ENCODE results near the gene RPGR. TPM values are rescaled to one million over a fixed set of nuclear protein-coding genes. Genes with fewer than 3 reads are reported as not detected.

RPGR gene
- total RNA-seq, 4 donors from 2014 or later = 30.6 to 84.1 (median 57.1) TPM

DNA sequence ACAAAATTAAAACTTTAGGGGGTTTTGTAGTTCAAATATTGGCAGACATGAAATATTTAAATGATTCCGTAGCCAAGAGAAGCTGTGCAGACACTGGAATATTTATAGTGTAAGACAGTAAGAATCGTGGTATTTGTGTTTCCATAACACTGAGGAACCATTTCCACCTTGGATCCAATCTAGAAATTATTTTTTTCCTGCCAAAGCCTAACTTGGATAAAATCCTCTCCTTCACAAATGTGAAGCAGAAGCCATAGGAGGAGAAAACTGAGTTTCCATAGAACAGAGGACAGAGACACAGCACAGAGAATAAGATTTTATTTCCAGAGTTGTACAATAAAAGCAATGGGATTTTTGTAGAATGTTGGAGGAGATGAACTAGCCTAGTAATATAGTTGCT lies 86.8 kb downstream of the RPGR start:
- TF ChIP-seq, protein P1, sequence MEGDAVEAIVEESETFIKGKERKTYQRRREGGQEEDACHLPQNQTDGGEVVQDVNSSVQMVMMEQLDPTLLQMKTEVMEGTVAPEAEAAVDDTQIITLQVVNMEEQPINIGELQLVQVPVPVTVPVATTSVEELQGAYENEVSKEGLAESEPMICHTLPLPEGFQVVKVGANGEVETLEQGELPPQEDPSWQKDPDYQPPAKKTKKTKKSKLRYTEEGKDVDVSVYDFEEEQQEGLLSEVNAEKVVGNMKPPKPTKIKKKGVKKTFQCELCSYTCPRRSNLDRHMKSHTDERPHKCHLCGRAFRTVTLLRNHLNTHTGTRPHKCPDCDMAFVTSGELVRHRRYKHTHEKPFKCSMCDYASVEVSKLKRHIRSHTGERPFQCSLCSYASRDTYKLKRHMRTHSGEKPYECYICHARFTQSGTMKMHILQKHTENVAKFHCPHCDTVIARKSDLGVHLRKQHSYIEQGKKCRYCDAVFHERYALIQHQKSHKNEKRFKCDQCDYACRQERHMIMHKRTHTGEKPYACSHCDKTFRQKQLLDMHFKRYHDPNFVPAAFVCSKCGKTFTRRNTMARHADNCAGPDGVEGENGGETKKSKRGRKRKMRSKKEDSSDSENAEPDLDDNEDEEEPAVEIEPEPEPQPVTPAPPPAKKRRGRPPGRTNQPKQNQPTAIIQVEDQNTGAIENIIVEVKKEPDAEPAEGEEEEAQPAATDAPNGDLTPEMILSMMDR (IDR thresholded peaks at IDR 0.05; ENCODE audit: low read depth) = no peak

DNA sequence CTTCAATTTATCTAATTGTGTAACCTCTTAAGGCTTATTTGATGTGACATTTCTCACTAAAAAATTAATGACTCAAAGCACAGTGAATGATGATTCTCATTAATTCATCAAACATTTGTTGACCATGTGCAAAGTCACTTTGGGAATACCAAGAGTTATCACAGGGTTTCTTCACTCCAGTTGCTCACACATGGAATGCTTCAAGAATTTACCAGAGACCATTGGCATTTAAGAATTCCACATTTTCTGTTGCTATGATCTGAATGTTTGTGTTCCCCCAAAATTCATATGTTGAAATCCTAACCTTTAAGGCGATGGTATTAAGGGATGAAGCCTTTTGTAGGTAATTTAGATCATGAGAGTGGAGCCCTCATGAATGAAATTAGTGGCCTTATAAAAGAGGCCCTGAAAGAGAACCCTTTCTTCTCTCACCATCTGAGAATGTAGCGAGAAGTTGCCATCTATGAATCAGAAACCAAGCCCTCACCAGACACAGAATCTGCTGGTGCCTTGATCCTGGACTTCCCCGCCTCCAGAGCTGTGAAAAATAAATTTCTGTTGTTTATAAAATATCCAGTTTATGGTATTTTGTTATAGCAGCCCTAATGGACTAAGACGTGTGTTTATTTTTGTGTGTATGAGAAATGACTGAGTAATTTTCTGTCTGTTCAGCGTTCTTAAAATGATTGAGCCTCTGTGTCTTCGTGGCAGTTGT lies 90.3 kb downstream of the RPGR start:
- TF ChIP-seq, protein P1 (IDR thresholded peaks at IDR 0.05; ENCODE audit: low read depth) = no peak

DNA sequence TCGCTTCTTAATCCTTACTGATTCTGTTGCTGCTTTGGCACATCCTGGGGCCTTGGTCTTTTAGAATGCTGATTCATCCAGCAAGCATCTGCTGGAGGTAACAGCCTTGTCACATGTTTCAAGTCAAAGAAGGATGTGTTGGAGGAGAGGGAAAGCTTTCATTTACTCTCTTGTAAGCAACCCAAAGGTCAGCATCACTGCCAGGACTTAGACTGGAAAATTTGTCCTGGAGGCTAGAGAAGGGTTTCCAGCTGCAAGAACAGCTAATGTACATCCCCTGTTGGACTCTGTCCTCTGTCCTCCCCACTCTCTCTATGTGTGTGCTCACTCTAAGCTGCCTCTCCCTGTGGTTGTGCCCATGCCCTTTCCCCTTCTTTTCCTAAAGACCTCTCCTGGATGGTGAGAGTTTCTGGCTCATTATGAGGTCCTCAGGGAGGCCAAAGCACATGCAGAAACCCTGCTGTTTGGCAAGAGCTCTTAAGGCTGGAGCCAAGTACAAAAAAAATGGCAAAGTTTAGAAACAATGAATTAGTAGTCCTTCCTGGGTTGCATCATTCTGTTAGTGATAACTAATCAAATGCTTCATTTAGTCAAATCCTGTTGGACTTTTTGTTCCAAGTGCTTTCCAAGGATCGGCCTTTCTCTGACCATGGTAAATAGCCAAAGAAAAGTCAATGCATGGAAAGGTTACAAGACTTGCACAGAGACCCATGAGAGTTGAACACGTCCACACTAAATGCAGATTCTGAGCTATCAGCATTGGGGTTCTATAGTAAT lies 93.2 kb downstream of the RPGR start:
- TF ChIP-seq, protein P1 (IDR thresholded peaks at IDR 0.05; ENCODE audit: low read depth) = no peak

DNA sequence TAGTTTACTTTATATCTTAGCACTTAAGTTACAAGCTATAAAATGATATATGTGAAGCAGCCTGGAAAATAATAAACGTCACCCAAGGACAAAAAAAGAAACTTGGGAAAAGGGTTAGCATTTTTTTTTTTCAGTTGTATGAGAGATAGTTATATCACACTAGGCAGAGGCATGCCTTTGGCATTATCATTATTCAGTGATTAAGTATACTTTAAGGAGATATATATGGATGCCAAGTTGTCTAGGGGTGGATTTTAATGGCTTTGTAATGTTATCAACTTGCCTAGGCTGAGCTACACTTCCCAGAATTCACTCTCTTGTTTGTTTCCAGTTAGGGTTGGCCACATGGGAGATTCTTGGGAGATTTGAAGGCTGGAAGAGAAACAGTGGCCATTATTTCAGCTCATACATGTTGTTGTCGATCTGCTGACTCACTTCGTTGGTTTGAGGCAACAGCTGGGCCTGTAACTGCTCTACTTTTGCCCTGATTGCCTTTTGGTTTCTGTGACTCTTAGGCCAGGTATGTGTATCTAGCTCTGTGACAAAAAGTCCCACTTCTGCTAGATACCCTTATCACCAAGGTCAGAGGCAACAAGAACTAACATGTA lies 95.1 kb downstream of the RPGR start:
- TF ChIP-seq, protein P1 (IDR thresholded peaks at IDR 0.05; ENCODE audit: low read depth) = no peak

DNA sequence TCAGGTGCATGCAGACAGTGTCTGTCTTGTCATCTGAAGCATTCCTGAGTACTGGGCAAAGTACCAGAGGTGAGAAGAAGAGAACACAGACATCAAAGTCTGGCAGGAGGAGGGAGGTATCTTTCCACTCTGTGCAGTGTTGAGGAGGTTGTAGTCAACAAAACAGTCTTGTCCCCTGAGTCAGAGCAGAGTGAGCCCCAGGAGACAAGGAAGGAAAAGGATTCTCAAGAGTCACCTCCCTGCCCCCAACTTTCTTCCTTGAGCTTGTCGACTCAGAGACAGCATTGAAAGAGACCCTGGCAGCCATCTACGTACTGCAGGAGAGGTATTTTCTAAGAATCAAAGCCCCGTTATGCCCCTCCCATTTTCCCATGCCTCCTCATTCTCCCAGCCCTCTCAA lies 102.2 kb downstream of the RPGR start:
- TF ChIP-seq, protein P1 (IDR thresholded peaks at IDR 0.05; ENCODE audit: low read depth) = no peak

DNA sequence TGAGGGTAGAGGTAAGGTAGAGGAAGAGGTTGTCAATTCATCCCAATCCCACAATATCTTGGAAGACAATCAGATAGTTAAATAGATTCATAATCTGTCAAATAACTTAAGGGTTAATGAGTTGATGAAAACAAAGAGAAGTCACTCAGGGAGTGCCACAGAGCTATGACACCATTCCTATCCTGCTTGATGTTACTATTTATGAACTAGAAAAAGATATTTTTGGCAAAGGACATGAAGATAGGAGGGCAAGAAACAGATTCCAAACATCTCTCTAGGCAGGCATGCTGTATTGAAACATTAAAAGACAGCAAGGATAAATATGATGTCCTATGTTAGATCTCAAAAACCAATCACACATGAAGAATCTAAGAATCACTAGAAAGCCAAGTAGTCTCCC lies 103.1 kb downstream of the RPGR start:
- TF ChIP-seq, protein P1 (IDR thresholded peaks at IDR 0.05; ENCODE audit: low read depth) = no peak

DNA sequence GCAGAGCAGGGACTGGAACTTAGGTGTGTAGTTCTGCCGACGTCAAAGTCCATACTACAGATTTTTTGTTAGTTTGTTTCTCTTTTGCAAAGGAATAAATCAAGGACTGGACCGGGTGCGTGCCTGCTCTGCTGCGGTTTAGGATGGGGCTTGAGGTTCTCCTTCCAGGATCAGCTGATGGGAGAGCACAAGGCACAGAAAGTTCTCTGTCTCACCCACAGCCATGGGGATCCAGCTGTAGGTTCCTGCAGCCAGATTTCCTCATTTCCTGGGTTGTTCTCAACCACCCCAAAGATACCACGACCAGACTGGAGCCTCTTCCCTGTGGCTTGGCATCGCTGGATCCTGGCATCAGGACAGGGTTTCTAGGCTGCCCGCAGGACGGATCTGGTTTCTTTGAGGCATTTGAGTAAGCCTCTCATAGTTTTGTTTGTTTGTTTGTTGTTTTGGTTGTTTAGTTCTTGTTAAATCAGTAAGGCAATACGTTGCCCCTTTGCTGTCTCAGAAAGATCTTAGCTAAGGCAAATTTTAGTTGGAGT lies 105.8 kb downstream of the RPGR start:
- TF ChIP-seq, protein P1 (IDR thresholded peaks at IDR 0.05; ENCODE audit: low read depth) = no peak

Data from subcutaneous adipose tissue (tissue), 4 donors.